ENCODE data around the gene MED1.

- TF ChIP-seq CTCF (IDR thresholded peaks at IDR 0.05) (no peak), POLR2A (IDR thresholded peaks at IDR 0.05) (no peak)
Observed at GRCh38 chr17:39484178-39484577, 33.1 kb upstream of the MED1 start.

All from right lobe of liver (tissue), 4 donors.